Measurements from ENCODE around the gene ZIC2. TPM values are rescaled to one million over a fixed set of nuclear protein-coding genes. Genes with fewer than 3 reads are reported as not detected.
A peak's percentile ranks its signal among the peaks of the same experiment; 100 is the strongest.

ZIC2 gene
- total and polyA plus RNA-seq, 2 of the 4 experiments (the other 2 are of a cell fraction) = not detected

GRCh38 chr13:99970651-99971575, 10.7 kb upstream of the ZIC2 start:
- Histone ChIP-seq H4K20me1 (ENCODE audit: insufficient read depth, low read length) (no peaks in the 10 kb centered on the region; the same call in 1 of the 2 replicates), H3K9ac (ENCODE audit: low read depth, low read length) (no peak overlapping the region), H3K36me3 (ENCODE audit: control insufficient read depth, insufficient read depth, low read length) (no peaks in the 10 kb centered on the region), H3K56ac (ENCODE audit: extremely low read depth, insufficient read depth, low read length) (no peak overlapping the region), H3K14ac (replicated peaks; ENCODE audit: low read depth, low read length) (no peak overlapping the region), H4K8ac (ENCODE audit: low read depth in 2 of 2, low read length in 2 of 2) (no peak overlapping the region), H3K27ac (ENCODE audit: insufficient read depth, low read length) (no peak overlapping the region), H2AK5ac (ENCODE audit: low read depth, low read length) (no peak overlapping the region), H3K4me2 (ENCODE audit: low read depth, low read length) (no peak overlapping the region), H2BK120ac (ENCODE audit: low read depth, low read length) (no peak overlapping the region), H2BK20ac (ENCODE audit: low read depth, low read length) (no peak overlapping the region), H3K18ac (ENCODE audit: low read depth, low read length) (no peak overlapping the region), H4K5ac (ENCODE audit: low read depth, low read length) (no peak overlapping the region), H2BK15ac (ENCODE audit: low read depth, low read length) (no peak overlapping the region), H3K9me1 (ENCODE audit: insufficient read depth, low read length) (no peaks in the 10 kb centered on the region), H2AK9ac (replicated peaks; ENCODE audit: low read depth, low read length, poor library complexity) (no peak overlapping the region), H2AFZ (replicated peaks; ENCODE audit: low read length, poor library complexity) (peak overlapping the region; percentile 34), H3K4me3 (ENCODE audit: insufficient read depth, low read depth, low read length) (no peak overlapping the region), H3K23ac (ENCODE audit: low read depth, low read length) (no peak overlapping the region), H3K9me3 (ENCODE audit: control insufficient read depth, insufficient read depth, low read length) (peaks cover 24% of the 10 kb centered on the region), H3K27me3 (ENCODE audit: control insufficient read depth, insufficient read depth, low read length) (peaks cover 94% of the 10 kb centered on the region), H4K91ac (ENCODE audit: insufficient read depth, low read depth, low read length) (no peak overlapping the region), H3K4me1 (ENCODE audit: control insufficient read depth, insufficient read depth, low read length) (peaks cover 2% of the 10 kb centered on the region; the same call in 1 of the 2 replicates), H2BK5ac (ENCODE audit: low read depth, low read length, poor library complexity, severe bottlenecking) (no peak overlapping the region), H3K79me1 (ENCODE audit: low read depth in 1 of 2, low read length in 2 of 2) (no peaks in the 10 kb centered on the region), H3K4ac (ENCODE audit: low read depth, low read length) (no peak overlapping the region)
- intact Hi-C loops (cut with micrococcal nuclease) (loop anchor here (10.0 kb wide), 1 partner anchor 544 kb away; no protein-coding TSS in a partner anchor), in situ Hi-C loops (cut with MboI; ENCODE audit: low sequenced_read_pairs) (no loop called here), dilution Hi-C loops (cut with HindIII; ENCODE audit: low sequenced_read_pairs, unreplicated experiment) (no loop called here)
- CTCF ChIA-PET = no interaction called here
- POLR2A ChIA-PET (ENCODE audit: unreplicated experiment) = no interaction called here
- no TSS peak for BruUV-seq (replicated peaks)
- peak; percentile 28 for ATAC-seq (ENCODE audit: low read depth)
- 1% methylated on average over 54 of the region's 118 CpGs; no CpG with 5 or more reads in 1 of the 2 experiments for WGBS, 2 experiments (ENCODE audit: extremely low coverage in 2 of 2, insufficient read length in 1 of 2)
- no peak for DNase-seq
- no peak for TF ChIP-seq CEBPB (IDR thresholded peaks at IDR 0.05; ENCODE audit: low read depth, low read length)
- TF ChIP-seq RFX5 (IDR thresholded peaks at IDR 0.05; ENCODE audit: low read depth, low read length) = no peak
- no peak for TF ChIP-seq NFE2L2 (IDR thresholded peaks at IDR 0.05; ENCODE audit: low read depth, low read length)
- TF ChIP-seq MAFK (IDR thresholded peaks at IDR 0.05; ENCODE audit: low read depth, low read length) = no peak
- no peak for TF ChIP-seq POLR2A (IDR thresholded peaks at IDR 0.05; ENCODE audit: low read depth, low read length)
- no peak for TF ChIP-seq CHD1 (IDR thresholded peaks at IDR 0.05; ENCODE audit: low read depth, low read length)
- TF ChIP-seq, protein P1, sequence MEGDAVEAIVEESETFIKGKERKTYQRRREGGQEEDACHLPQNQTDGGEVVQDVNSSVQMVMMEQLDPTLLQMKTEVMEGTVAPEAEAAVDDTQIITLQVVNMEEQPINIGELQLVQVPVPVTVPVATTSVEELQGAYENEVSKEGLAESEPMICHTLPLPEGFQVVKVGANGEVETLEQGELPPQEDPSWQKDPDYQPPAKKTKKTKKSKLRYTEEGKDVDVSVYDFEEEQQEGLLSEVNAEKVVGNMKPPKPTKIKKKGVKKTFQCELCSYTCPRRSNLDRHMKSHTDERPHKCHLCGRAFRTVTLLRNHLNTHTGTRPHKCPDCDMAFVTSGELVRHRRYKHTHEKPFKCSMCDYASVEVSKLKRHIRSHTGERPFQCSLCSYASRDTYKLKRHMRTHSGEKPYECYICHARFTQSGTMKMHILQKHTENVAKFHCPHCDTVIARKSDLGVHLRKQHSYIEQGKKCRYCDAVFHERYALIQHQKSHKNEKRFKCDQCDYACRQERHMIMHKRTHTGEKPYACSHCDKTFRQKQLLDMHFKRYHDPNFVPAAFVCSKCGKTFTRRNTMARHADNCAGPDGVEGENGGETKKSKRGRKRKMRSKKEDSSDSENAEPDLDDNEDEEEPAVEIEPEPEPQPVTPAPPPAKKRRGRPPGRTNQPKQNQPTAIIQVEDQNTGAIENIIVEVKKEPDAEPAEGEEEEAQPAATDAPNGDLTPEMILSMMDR (conservative IDR thresholded peaks at IDR 0.05; ENCODE audit: low read depth, low read length) = no peak
- TF ChIP-seq BHLHE40 (IDR thresholded peaks at IDR 0.05; ENCODE audit: low read depth, low read length) = no peak
- TF ChIP-seq, protein P2, sequence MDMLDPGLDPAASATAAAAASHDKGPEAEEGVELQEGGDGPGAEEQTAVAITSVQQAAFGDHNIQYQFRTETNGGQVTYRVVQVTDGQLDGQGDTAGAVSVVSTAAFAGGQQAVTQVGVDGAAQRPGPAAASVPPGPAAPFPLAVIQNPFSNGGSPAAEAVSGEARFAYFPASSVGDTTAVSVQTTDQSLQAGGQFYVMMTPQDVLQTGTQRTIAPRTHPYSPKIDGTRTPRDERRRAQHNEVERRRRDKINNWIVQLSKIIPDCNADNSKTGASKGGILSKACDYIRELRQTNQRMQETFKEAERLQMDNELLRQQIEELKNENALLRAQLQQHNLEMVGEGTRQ (IDR thresholded peaks at IDR 0.05; ENCODE audit: low read depth, low read length) = no peak
- no peak for TF ChIP-seq SMC3 (IDR thresholded peaks at IDR 0.05; ENCODE audit: low read depth, low read length)
- no peak for TF ChIP-seq RCOR1 (IDR thresholded peaks at IDR 0.05; ENCODE audit: insufficient replicate concordance, low read length)
- TF ChIP-seq RAD21 (IDR thresholded peaks at IDR 0.05; ENCODE audit: low read length) = no peak

All from IMR-90 (cell line).